Ovary (tissue), 9 donors: Measurements from ENCODE around the gene PLEK2. TPM values are rescaled to one million over a fixed set of nuclear protein-coding genes. Genes with fewer than 3 reads are reported as not detected.
"Not testable (repeated sequence)": the region's sequence is repeated elsewhere in the genome, so short reads cannot be mapped to it uniquely, and the experiment has no call there.

Source experiments
- DNase-seq, 5 donors: peaks; one replicate each; pipeline ENCODE4 v3.0.0-alpha.2; 2019 to 2020
- H3K27ac ChIP-seq, 2 donors: fragments of 200-600 bp; one replicate each; pipeline versions ENCODE4 v1.5.1 to v1.8.0; 2019 to 2022
- H3K27me3 ChIP-seq: fragments of 200-600 bp; one replicate; pipeline ENCODE4 v1.8.0; 2022
- H3K36me3 ChIP-seq: fragments of 200-600 bp; sonication (generic); one replicate; pipeline ENCODE4 v1.5.1; 2019
- H3K4me1 ChIP-seq: one replicate; pipeline ENCODE4 v1.8.1; 2013; ENCODE audit warnings: mild to moderate bottlenecking, moderate library complexity; ENCODE audit not compliant: insufficient read depth
- H3K4me3 ChIP-seq: fragments of 200-600 bp; sonication (generic); one replicate; pipeline ENCODE4 v1.5.1; 2017
- H3K9me3 ChIP-seq, 2 donors: fragments of 200-600 bp in 1 of 2; sonication (generic) in 1 of 2; one replicate each; pipeline versions ENCODE4 v1.5.1 to v1.8.1; 2013 to 2019; ENCODE audit warnings: mild to moderate bottlenecking in 1 of 2, moderate library complexity in 1 of 2
- EP300 ChIP-seq: sonication (generic); formaldehyde crosslinking; IDR thresholded peaks from one replicate; pipeline ENCODE4 v1.6.1; 2017; ENCODE audit warnings: antibody characterized with exemption
- POLR2A ChIP-seq: fragments of 450-650 bp; IDR thresholded peaks from one replicate; pipeline ENCODE4 v1.6.1; 2017; ENCODE audit warnings: antibody characterized with exemption, mild to moderate bottlenecking, moderate library complexity
- WGBS, 3 donors: extraction: QIAGEN DNeasy Blood & Tissue Kit in 1 of 3; methylation state at CpG; one replicate each; pipeline versions ENCODE4 v1.1.5 to v1.1.7; 2013 to 2017; 5-methylcytosine and 5-hydroxymethylcytosine counted together
- intact Hi-C, 4 donors: fragments of 100-400 bp; cut with DNase I; formaldehyde crosslinking; loops; one replicate each; pipeline versions ENCODE4 v1.11.0 to v1.15.1; 2022 to 2023
- microRNA-seq, 3 donors: library from miRNA; unstranded; fragments of <30 nt; microRNA quantifications; one replicate each; pipeline versions ENCODE4 to v1.2.0, GENCODE V29; 2019 to 2020
- polyA plus RNA-seq, 2 donors: library from polyadenylated mRNA; stranded (reverse); fragments of 200-250 nt in 1 of 2; fragments of 350-450 nt in 1 of 2; fragmentation: Illumina TruSeq in 1 of 2; extraction: RNeasy Lipid Tissue Mini Kit (QIAGEN cat#74804) in 1 of 2; gene quantifications; one replicate each; pipeline ENCODE4 v1.2.3, GENCODE V29; 2013 to 2014
- small RNA-seq: library from RNA; depleted of rRNA; stranded (forward); fragments of <200 nt; gene quantifications from one replicate; pipeline ENCODE3, GENCODE V24; 2016
- total RNA-seq, 7 donors: library from RNA; depleted of rRNA in 2 of 7; stranded (reverse); fragments of >200 nt in 2 of 7; fragmentation: NEBNext Ultra II Directional in 3 of 7; extraction: Animal tissue kit (Norgen Biotek cat#: 25700) in 3 of 7; gene quantifications; one replicate each; pipeline versions ENCODE4 v1.1.0 to v1.2.4, GENCODE V29; 2016 to 2023
- TF ChIP-seq, protein P1 (sequence below), 3 donors: fragments of 450-650 bp in 2 of 3; fragments of 200-600 bp in 1 of 3; IDR thresholded peaks; one replicate each; pipeline versions ENCODE4 v1.5.1 to v1.8.0; 2016 to 2022; ENCODE audit warnings: antibody characterized with exemption in 3 of 3, mild to moderate bottlenecking in 1 of 3
- donor health status: DM: no; HTN: no; CAD: no; lungs with moderate emphysema.
- donor health status: DM: no; HTN: no; CAD: no.
- donor health status: Bipolar disorder and iron deficiency.
- donor health status: DM: yes; HTN: yes; CAD: no.
- donor health status: DM: no; HTN: no; CAD: no.
- donor health status: DM: yes; HTN: yes; CAD: no.

PLEK2 gene
- total and polyA plus RNA-seq, 9 donors, result 0.43 to 130 (median 1.9) TPM; not detected in 2

- 92 to 95% (median 93%) methylated on average over 4 of the region's 4 CpGs for WGBS, 3 donors
Observed at GRCh38 chr14:67343601-67344230, 68.2 kb downstream of the PLEK2 start.

DNA sequence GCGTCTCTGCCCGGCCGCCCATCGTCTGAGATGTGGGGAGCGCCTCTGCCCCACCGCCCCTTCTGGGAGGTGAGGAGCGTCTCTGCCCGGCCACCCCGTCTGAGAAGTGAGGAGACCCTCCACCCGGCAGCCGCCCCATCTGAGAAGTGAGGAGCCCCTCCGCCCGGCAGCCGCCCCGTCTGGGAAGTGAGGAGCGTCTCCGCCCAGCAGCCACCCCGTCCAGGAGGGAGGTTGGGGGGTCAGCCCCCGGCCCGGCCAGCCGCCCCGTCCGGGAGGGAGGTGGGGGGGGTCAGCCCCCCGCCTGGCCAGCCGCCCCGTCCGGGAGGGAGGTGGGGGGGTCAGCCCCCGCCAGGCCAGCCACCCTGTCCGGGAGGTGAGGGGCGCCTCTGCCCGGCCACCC, 70.7 kb downstream of the PLEK2 start:
- not testable (repeated sequence) for H3K36me3 ChIP-seq

More at GRCh38 chr14:67343601-67344230, 68.2 kb downstream of the PLEK2 start:
- Histone ChIP-seq H3K36me3 (no peaks in the 10 kb centered on the region), H3K4me3 (no peak overlapping the region), H3K9me3 (no peaks in the 10 kb centered on the region), H3K27me3 (no peaks in the 10 kb centered on the region), H3K4me1 (no peaks in the 10 kb centered on the region), H3K27ac (no peak overlapping the region)
- TF ChIP-seq, protein P1, sequence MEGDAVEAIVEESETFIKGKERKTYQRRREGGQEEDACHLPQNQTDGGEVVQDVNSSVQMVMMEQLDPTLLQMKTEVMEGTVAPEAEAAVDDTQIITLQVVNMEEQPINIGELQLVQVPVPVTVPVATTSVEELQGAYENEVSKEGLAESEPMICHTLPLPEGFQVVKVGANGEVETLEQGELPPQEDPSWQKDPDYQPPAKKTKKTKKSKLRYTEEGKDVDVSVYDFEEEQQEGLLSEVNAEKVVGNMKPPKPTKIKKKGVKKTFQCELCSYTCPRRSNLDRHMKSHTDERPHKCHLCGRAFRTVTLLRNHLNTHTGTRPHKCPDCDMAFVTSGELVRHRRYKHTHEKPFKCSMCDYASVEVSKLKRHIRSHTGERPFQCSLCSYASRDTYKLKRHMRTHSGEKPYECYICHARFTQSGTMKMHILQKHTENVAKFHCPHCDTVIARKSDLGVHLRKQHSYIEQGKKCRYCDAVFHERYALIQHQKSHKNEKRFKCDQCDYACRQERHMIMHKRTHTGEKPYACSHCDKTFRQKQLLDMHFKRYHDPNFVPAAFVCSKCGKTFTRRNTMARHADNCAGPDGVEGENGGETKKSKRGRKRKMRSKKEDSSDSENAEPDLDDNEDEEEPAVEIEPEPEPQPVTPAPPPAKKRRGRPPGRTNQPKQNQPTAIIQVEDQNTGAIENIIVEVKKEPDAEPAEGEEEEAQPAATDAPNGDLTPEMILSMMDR (IDR thresholded peaks at IDR 0.05), result no peak
- TF ChIP-seq POLR2A (no peak), EP300 (no peak)
- DNase-seq, result no peak
- intact Hi-C loops, result no loop called here

More for the DNA sequence above, 70.7 kb downstream of the PLEK2 start:
- H3K9me3 ChIP-seq, H3K4me1 ChIP-seq, intact Hi-C loops, H3K4me3 ChIP-seq, H3K27ac ChIP-seq, H3K27me3 ChIP-seq, DNase-seq: not testable (repeated sequence)
- WGBS, 3 donors, result 96 to 99% (median 97%) methylated on average over 23 to 31 of the region's 31 CpGs

Small RNA genes within 50 kb of the gene (microRNA-seq; reads per million reads assigned to microRNA genes)
- gene MIR5694, result 0 reads per million in 3 donors

Small RNA genes within 50 kb of the gene (small RNA-seq; reads per million reads assigned to genes)
- gene MIR5694 (not detected), gene RF00019 (not detected)

Other genes starting within 250 kb of the PLEK2 start
- under 1 TPM in 3 of 7 donors, not detected in 4; 0.25 to 0.40 (median 0.31) TPM for gene GARIN2, start 222.7 kb downstream of the PLEK2 start, total RNA-seq
- gene GARIN2, start 222.7 kb downstream of the PLEK2 start, polyA plus RNA-seq, result under 1 TPM in 1 of 2 donors, not detected in 1; 0.67 TPM
- gene PALS1, start 170.7 kb downstream of the PLEK2 start, total RNA-seq, result 10 to 100 TPM; 10.3 to 15.7 (median 14.0) TPM
- gene PALS1, start 170.7 kb downstream of the PLEK2 start, polyA plus RNA-seq, result 10 to 100 TPM in 1 of 2 donors, 1 to 10 TPM in 1; 4.9 to 10.4 TPM
- 10 to 100 TPM; 30.7 to 54.1 (median 35.4) TPM for gene ATP6V1D, start 52.4 kb downstream of the PLEK2 start, total RNA-seq
- gene ATP6V1D, start 52.4 kb downstream of the PLEK2 start, polyA plus RNA-seq, result 10 to 100 TPM; 21.5 to 77.1 TPM
- gene EIF2S1, start 51.8 kb downstream of the PLEK2 start, total RNA-seq, result 10 to 100 TPM; 28.0 to 63.8 (median 49.1) TPM
- 100 to 1,000 TPM in 1 of 2 donors, 10 to 100 TPM in 1; 35.7 to 102 TPM for gene EIF2S1, start 51.8 kb downstream of the PLEK2 start, polyA plus RNA-seq
- gene TMEM229B, start 76.6 kb upstream of the PLEK2 start, total RNA-seq, result 1 to 10 TPM; 1.2 to 4.6 (median 2.9) TPM
- gene TMEM229B, start 76.6 kb upstream of the PLEK2 start, polyA plus RNA-seq, result 10 to 100 TPM in 1 of 2 donors, 1 to 10 TPM in 1; 2.1 to 11.9 TPM
- 10 to 100 TPM in 1 of 7 donors, 1 to 10 TPM in 5, under 1 TPM in 1; 0.78 to 15.7 (median 3.9) TPM for gene PLEKHH1, start 121.1 kb upstream of the PLEK2 start, total RNA-seq
- 1 to 10 TPM; 2.0 to 6.8 TPM for gene PLEKHH1, start 121.1 kb upstream of the PLEK2 start, polyA plus RNA-seq
- 10 to 100 TPM; 21.9 to 32.5 (median 30.2) TPM for gene PIGH, start 188.1 kb upstream of the PLEK2 start, total RNA-seq
- 10 to 100 TPM; 24.4 to 35.2 TPM for gene PIGH, start 188.1 kb upstream of the PLEK2 start, polyA plus RNA-seq
- gene ARG2, start 207.8 kb upstream of the PLEK2 start, total RNA-seq, result 10 to 100 TPM in 4 of 7 donors, 1 to 10 TPM in 3; 1.4 to 33.7 (median 10.5) TPM
- 1 to 10 TPM; 2.9 to 3.9 TPM for gene ARG2, start 207.8 kb upstream of the PLEK2 start, polyA plus RNA-seq